ENCODE data around the gene FXYD5.

DNA sequence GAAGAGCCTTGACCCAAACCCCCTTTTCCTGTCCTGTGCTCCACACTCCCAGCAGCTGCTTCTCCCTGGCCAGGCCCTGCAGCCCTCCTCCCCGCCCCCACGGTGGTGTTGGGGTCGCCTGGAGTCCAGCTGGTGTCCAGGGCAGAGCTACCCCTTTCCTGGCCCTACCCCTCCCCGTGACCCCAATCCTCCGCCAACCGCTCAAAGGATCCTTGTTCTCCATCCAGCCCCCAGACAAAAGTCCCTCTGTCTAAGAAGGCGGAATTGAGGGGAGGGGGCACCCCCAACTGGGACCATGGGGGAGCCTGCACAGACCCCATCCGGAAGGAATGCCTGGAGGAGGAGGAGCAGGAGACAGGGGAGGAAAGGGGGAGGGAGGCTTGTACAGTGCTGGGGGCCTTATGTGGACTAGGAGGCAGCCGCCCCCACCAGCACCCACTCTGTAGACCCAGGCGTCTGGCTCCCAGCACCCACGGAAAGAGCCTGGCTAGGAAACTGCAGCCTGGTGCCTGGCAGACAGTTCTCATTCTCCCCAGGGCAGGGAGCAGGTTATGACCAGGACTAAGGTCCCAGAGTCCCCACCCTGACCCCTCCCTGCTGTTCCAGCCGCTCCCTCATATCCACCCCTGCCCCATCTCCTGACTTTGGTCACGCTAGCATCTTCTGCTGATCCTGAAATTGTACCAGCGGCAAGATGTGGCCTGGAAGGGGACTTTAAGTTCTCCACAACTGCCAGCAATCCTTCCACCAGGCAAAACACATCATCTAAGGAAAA lies 39.2 kb upstream of the FXYD5 start, which contains the start of gene FXYD3:
- no peak for TF ChIP-seq CTCF (IDR thresholded peaks at IDR 0.05 in 2 of 3, conservative IDR thresholded peaks at IDR 0.05 in 1 of 3; ENCODE audit: borderline replicate concordance in 1 of 3, insufficient read depth in 1 of 3, low read depth in 2 of 3, low read length in 2 of 3)
- no peak for TF ChIP-seq POLR2AphosphoS5 (IDR thresholded peaks at IDR 0.05; ENCODE audit: low read depth, low read length)
- TF ChIP-seq TCF7L2 (IDR thresholded peaks at IDR 0.05; ENCODE audit: borderline replicate concordance, extremely low read depth, insufficient read depth, insufficient read length) = no peak
- TF ChIP-seq POLR2A (IDR thresholded peaks at IDR 0.05; ENCODE audit: borderline replicate concordance, extremely low read depth, insufficient read depth, insufficient read length) = no peak
- TF ChIP-seq ZNF274 (IDR thresholded peaks at IDR 0.05; ENCODE audit: low read depth, low read length) = no peak
- TF ChIP-seq YY1 (IDR thresholded peaks at IDR 0.05; ENCODE audit: extremely low read depth, insufficient replicate concordance, low read depth, low read length) = no peak
- no peak for TF ChIP-seq SP1 (IDR thresholded peaks at IDR 0.05; ENCODE audit: low read depth)
- TF ChIP-seq CEBPB (IDR thresholded peaks at IDR 0.05; ENCODE audit: low read depth) = no peak
- no peak for TF ChIP-seq EGR1 (IDR thresholded peaks at IDR 0.05; ENCODE audit: low read depth)
- no peak for TF ChIP-seq EZH2 (IDR thresholded peaks at IDR 0.05)
- no peak for TF ChIP-seq EZH2phosphoT487 (IDR thresholded peaks at IDR 0.05; ENCODE audit: borderline replicate concordance)
- no peak for TF ChIP-seq RAD21 (IDR thresholded peaks at IDR 0.05; ENCODE audit: low read depth)
- TF ChIP-seq, protein P1, sequence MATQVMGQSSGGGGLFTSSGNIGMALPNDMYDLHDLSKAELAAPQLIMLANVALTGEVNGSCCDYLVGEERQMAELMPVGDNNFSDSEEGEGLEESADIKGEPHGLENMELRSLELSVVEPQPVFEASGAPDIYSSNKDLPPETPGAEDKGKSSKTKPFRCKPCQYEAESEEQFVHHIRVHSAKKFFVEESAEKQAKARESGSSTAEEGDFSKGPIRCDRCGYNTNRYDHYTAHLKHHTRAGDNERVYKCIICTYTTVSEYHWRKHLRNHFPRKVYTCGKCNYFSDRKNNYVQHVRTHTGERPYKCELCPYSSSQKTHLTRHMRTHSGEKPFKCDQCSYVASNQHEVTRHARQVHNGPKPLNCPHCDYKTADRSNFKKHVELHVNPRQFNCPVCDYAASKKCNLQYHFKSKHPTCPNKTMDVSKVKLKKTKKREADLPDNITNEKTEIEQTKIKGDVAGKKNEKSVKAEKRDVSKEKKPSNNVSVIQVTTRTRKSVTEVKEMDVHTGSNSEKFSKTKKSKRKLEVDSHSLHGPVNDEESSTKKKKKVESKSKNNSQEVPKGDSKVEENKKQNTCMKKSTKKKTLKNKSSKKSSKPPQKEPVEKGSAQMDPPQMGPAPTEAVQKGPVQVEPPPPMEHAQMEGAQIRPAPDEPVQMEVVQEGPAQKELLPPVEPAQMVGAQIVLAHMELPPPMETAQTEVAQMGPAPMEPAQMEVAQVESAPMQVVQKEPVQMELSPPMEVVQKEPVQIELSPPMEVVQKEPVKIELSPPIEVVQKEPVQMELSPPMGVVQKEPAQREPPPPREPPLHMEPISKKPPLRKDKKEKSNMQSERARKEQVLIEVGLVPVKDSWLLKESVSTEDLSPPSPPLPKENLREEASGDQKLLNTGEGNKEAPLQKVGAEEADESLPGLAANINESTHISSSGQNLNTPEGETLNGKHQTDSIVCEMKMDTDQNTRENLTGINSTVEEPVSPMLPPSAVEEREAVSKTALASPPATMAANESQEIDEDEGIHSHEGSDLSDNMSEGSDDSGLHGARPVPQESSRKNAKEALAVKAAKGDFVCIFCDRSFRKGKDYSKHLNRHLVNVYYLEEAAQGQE (IDR thresholded peaks at IDR 0.05; ENCODE audit: low read depth) = no peak
- TF ChIP-seq ATF3 (IDR thresholded peaks at IDR 0.05) = no peak
